SU-DHL-6 (cell line): ENCODE data around the gene ABCA4.

Experiments
- H2AFZ ChIP-seq: fragments of 200-600 bp; sonication (generic); 2 replicates; pipeline ENCODE4 v1.6.1; 2014; ENCODE audit warnings: low read depth, mild to moderate bottlenecking, moderate library complexity, mixed read lengths, antibody characterized with exemption, low read length; ENCODE audit not compliant: severe bottlenecking
- H3F3A ChIP-seq: fragments of 200-600 bp; shearing (Covaris generic); 2 replicates; pipeline ENCODE4 v1.6.0; 2016; ENCODE audit warnings: antibody characterized with exemption, mild to moderate bottlenecking; ENCODE audit not compliant: insufficient read depth
- H3K27ac ChIP-seq: fragments of 200-600 bp; sonication (generic); 2 replicates; pipeline ENCODE4 v1.5.1; 2016; ENCODE audit warnings: low read depth, mild to moderate bottlenecking, low read length, moderate library complexity, mixed read lengths
- H3K27me3 ChIP-seq: fragments of 200-600 bp; sonication (generic), shearing (Covaris generic); 2 replicates; pipeline ENCODE4 v1.6.0; 2014; ENCODE audit warnings: mild to moderate bottlenecking, low read length
- H3K36me3 ChIP-seq: fragments of 200-600 bp; sonication (generic); 2 replicates; pipeline ENCODE4 v1.6.1; 2014; ENCODE audit warnings: mild to moderate bottlenecking, low read length, mixed read lengths
- H3K4me2 ChIP-seq: fragments of 300-600, 200-600 bp; shearing (Covaris generic), sonication (generic); 2 replicates; pipeline ENCODE4 v1.6.0; 2014; ENCODE audit warnings: low read length, low read depth, mild to moderate bottlenecking; ENCODE audit not compliant: poor library complexity, severe bottlenecking
- H3K4me3 ChIP-seq: fragments of 200-600 bp; sonication (generic); 2 replicates; pipeline ENCODE4 v1.5.1; 2014; ENCODE audit warnings: antibody characterized with exemption, low read length, mild to moderate bottlenecking, mixed read lengths; ENCODE audit not compliant: insufficient read depth, poor library complexity, severe bottlenecking
- H3K79me2 ChIP-seq: fragments of 200-600 bp; sonication (generic); 2 replicates; pipeline ENCODE4 v1.6.1; 2014; ENCODE audit warnings: mild to moderate bottlenecking, low read length, moderate library complexity; ENCODE audit not compliant: insufficient read depth
- H3K9ac ChIP-seq: fragments of 200-600 bp; sonication (generic); 2 replicates; pipeline ENCODE4 v1.7.0; 2014; ENCODE audit warnings: mild to moderate bottlenecking, low read length
- H3K9me2 ChIP-seq: fragments of 200-600 bp; sonication (generic); replicated peaks from 2 replicates; pipeline ENCODE4 v1.6.1; 2014; ENCODE audit warnings: low read length; ENCODE audit not compliant: insufficient read depth
- H3K9me3 ChIP-seq: fragments of 200-600 bp; sonication (generic); 2 replicates; pipeline ENCODE4 v1.6.1; 2014; ENCODE audit warnings: low read length, mixed read lengths; ENCODE audit not compliant: insufficient read depth
- H4K20me1 ChIP-seq: fragments of 200-600 bp; sonication (generic); 2 replicates; pipeline ENCODE4 v1.6.1; 2014; ENCODE audit warnings: low read depth, mild to moderate bottlenecking, antibody characterized with exemption, low read length, moderate library complexity, mixed read lengths
- EZH2phosphoT487 ChIP-seq: fragments of 200-600 bp; sonication (generic), shearing (Covaris generic); conservative IDR thresholded peaks from 2 replicates; pipeline ENCODE4 v1.6.1; 2018; ENCODE audit warnings: mild to moderate bottlenecking, antibody characterized with exemption, low read length, moderate library complexity, mixed read lengths
- TF ChIP-seq, protein P1 (sequence below): fragments of 200-600 bp; sonication (generic); IDR thresholded peaks from one replicate; pipeline ENCODE4 v1.5.1; 2017; ENCODE audit warnings: antibody characterized with exemption, mild to moderate bottlenecking, low read length, moderate library complexity; ENCODE audit not compliant: insufficient read depth, poor library complexity, severe bottlenecking

The ABCA4 gene

GRCh38 chr1:94115254-94115899 is 5.6 kb downstream of the ABCA4 start:
- Histone ChIP-seq H3K4me3 (no peak overlapping the region), H3K27me3 (no peaks in the 10 kb centered on the region), H3K9me3 (no peaks in the 10 kb centered on the region), H4K20me1 (no peaks in the 10 kb centered on the region), H2AFZ (no peak overlapping the region), H3K4me2 (no peak overlapping the region), H3K9me2 (no peaks in the 10 kb centered on the region), H3F3A (no peaks in the 10 kb centered on the region), H3K36me3 (no peaks in the 10 kb centered on the region), H3K9ac (no peak overlapping the region), H3K27ac (no peak overlapping the region), H3K79me2 (no peaks in the 10 kb centered on the region)
- TF ChIP-seq EZH2phosphoT487: no peak
- TF ChIP-seq, protein P1, sequence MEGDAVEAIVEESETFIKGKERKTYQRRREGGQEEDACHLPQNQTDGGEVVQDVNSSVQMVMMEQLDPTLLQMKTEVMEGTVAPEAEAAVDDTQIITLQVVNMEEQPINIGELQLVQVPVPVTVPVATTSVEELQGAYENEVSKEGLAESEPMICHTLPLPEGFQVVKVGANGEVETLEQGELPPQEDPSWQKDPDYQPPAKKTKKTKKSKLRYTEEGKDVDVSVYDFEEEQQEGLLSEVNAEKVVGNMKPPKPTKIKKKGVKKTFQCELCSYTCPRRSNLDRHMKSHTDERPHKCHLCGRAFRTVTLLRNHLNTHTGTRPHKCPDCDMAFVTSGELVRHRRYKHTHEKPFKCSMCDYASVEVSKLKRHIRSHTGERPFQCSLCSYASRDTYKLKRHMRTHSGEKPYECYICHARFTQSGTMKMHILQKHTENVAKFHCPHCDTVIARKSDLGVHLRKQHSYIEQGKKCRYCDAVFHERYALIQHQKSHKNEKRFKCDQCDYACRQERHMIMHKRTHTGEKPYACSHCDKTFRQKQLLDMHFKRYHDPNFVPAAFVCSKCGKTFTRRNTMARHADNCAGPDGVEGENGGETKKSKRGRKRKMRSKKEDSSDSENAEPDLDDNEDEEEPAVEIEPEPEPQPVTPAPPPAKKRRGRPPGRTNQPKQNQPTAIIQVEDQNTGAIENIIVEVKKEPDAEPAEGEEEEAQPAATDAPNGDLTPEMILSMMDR: no peak

DNA sequence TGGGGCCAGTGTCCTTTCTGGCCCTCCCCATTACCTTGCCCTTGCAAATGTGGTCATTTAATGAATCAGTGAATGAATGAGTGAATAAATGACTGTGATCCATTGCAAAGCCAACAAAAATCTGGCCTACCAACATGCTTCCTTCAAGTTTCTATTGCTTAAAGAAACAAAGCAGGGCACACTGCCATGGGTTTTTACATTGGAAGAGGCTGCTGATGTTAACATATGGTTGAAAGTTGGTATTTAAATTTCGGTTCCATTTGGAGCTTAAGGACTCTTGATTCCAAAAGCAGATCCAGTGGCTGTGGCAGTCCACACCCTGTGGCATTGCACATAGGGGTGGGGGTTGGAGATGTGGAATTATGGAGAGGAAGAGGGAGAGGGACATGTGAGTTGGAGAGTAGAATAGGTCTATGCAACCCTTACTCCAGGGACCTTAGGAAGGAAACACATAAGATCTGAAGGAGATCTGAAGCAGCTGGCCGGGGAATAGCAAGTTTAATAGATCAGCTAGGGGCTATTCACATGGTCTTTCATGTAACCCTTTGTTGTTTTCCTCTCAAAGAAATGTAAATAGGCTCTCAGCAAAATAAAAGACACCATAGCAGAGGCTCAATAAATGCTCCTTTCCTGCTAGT is 7.2 kb downstream of the ABCA4 start:
- Histone ChIP-seq H3K4me2 (no peak overlapping the region), H3K79me2 (no peaks in the 10 kb centered on the region), H3K9me3 (no peaks in the 10 kb centered on the region), H4K20me1 (no peaks in the 10 kb centered on the region), H3K4me3 (no peak overlapping the region), H3F3A (no peaks in the 10 kb centered on the region), H2AFZ (no peak overlapping the region), H3K9me2 (no peaks in the 10 kb centered on the region), H3K36me3 (no peaks in the 10 kb centered on the region), H3K27me3 (no peaks in the 10 kb centered on the region), H3K9ac (no peak overlapping the region), H3K27ac (no peak overlapping the region)
- TF ChIP-seq, protein P1: no peak
- TF ChIP-seq EZH2phosphoT487: no peak

- no peak overlapping the region for H3K4me3 ChIP-seq
- TF ChIP-seq, protein P1: no peak
- no peak for TF ChIP-seq EZH2phosphoT487
- H3F3A ChIP-seq: no peaks in the 10 kb centered on the region
- no peak overlapping the region for H3K4me2 ChIP-seq
- H2AFZ ChIP-seq: no peak overlapping the region
- no peaks in the 10 kb centered on the region for H3K36me3 ChIP-seq
- H3K9ac ChIP-seq: no peak overlapping the region
- H3K79me2 ChIP-seq: no peaks in the 10 kb centered on the region
- no peaks in the 10 kb centered on the region for H3K9me3 ChIP-seq
- no peaks in the 10 kb centered on the region for H3K9me2 ChIP-seq
- H3K27ac ChIP-seq: no peak overlapping the region
- no peaks in the 10 kb centered on the region for H4K20me1 ChIP-seq
- no peaks in the 10 kb centered on the region for H3K27me3 ChIP-seq
Measured at GRCh38 chr1:94111879-94112278, 9.1 kb downstream of the ABCA4 start.
